ENCODE data around the gene SUPT20HL2. TPM values are rescaled to one million over a fixed set of nuclear protein-coding genes. Genes with fewer than 3 reads are reported as not detected.

The SUPT20HL2 gene
- total RNA-seq, 1 experiment from 2014 or later = not detected

GRCh38 chrX:24301060-24301459 lies 12.8 kb downstream of the SUPT20HL2 start:
- Histone ChIP-seq H3K14ac (ENCODE audit: insufficient read depth, low read length) (no peak overlapping the region), H2BK5ac (ENCODE audit: insufficient read length, low read length) (no peak overlapping the region), H3K56ac (ENCODE audit: insufficient read length, low read depth, low read length) (no peak overlapping the region), H2BK120ac (ENCODE audit: low read depth, low read length, poor library complexity, severe bottlenecking) (no peak overlapping the region), H3T11ph (ENCODE audit: low read length) (no peak overlapping the region), H4K8ac (replicated peaks; ENCODE audit: insufficient read length, low read depth, low read length) (no peak overlapping the region), H3K27ac (ENCODE audit: insufficient read length, low read depth, low read length) (no peak overlapping the region), H3K9ac (ENCODE audit: extremely low read depth, insufficient read length, low read length) (no peak overlapping the region), H3K23me2 (ENCODE audit: insufficient read length, low read depth, low read length, poor library complexity, severe bottlenecking) (no peaks in the 10 kb centered on the region), H4K91ac (ENCODE audit: insufficient read length, low read depth, low read length) (no peak overlapping the region), H3K9me3 (ENCODE audit: control insufficient read depth, low read depth, low read length) (no peaks in the 10 kb centered on the region), H4K20me1 (ENCODE audit: control insufficient read depth, insufficient read depth, insufficient read length) (no peaks in the 10 kb centered on the region), H2BK12ac (ENCODE audit: insufficient read length, low read depth, low read length) (no peak overlapping the region), H4K5ac (ENCODE audit: insufficient read length, low read depth, low read length) (no peak overlapping the region), H2AK5ac (ENCODE audit: insufficient read length, low read length) (no peak overlapping the region), H3K4me2 (ENCODE audit: insufficient read depth, insufficient read length, low read length) (no peak overlapping the region), H3K27me3 (ENCODE audit: insufficient read depth, low read length) (no peaks in the 10 kb centered on the region), H3K18ac (ENCODE audit: insufficient read length, low read depth, low read length) (no peak overlapping the region), H3K23ac (ENCODE audit: insufficient read length, low read depth, low read length) (no peak overlapping the region), H2AFZ (ENCODE audit: low read length) (no peak overlapping the region), H2BK15ac (ENCODE audit: low read depth, low read length) (no peak overlapping the region), H2BK20ac (ENCODE audit: low read depth, low read length, poor library complexity, severe bottlenecking) (no peak overlapping the region), H3K79me2 (ENCODE audit: insufficient read depth, low read length) (no peaks in the 10 kb centered on the region), H3K4me1 (ENCODE audit: insufficient read depth, low read length) (peaks cover 7% of the 10 kb centered on the region; the same call in 1 of the 2 replicates), H3K4ac (ENCODE audit: low read depth, low read length) (no peak overlapping the region), H3K79me1 (ENCODE audit: insufficient read depth, low read depth, low read length, poor library complexity, severe bottlenecking) (no peaks in the 10 kb centered on the region)
- no peaks in the 10 kb centered on the region; a peak in 1 of 7 replicates for H3K36me3 Mint-ChIP-seq (ENCODE audit: insufficient read depth in 1 of 3, low read depth in 3 of 3)
- WGBS (ENCODE audit: extremely low coverage, insufficient read length, low lambda C conversion rate) = no CpG with 5 or more reads among the region's 1 CpG
- no peak for TF ChIP-seq CTCF (conservative IDR thresholded peaks at IDR 0.05)
- H3K4me1 Mint-ChIP-seq = peaks cover 16 to 23% of the 10 kb centered on the region in 2 experiments
- H3K27ac Mint-ChIP-seq = no peak overlapping the region
- no peaks in the 10 kb centered on the region for H3K9me3 Mint-ChIP-seq
- no peak for DNase-seq
- no peak overlapping the region for H3K4me3 Mint-ChIP-seq
- no peaks in the 10 kb centered on the region for H3K27me3 Mint-ChIP-seq (ENCODE audit: low read depth)
